ENCODE data around the gene DAB1. TPM values are rescaled to one million over a fixed set of nuclear protein-coding genes. Genes with fewer than 3 reads are reported as not detected.

Gene DAB1
- total RNA-seq, 1 donor from 2014 or later: 1.9 TPM

- TF ChIP-seq, protein P1, sequence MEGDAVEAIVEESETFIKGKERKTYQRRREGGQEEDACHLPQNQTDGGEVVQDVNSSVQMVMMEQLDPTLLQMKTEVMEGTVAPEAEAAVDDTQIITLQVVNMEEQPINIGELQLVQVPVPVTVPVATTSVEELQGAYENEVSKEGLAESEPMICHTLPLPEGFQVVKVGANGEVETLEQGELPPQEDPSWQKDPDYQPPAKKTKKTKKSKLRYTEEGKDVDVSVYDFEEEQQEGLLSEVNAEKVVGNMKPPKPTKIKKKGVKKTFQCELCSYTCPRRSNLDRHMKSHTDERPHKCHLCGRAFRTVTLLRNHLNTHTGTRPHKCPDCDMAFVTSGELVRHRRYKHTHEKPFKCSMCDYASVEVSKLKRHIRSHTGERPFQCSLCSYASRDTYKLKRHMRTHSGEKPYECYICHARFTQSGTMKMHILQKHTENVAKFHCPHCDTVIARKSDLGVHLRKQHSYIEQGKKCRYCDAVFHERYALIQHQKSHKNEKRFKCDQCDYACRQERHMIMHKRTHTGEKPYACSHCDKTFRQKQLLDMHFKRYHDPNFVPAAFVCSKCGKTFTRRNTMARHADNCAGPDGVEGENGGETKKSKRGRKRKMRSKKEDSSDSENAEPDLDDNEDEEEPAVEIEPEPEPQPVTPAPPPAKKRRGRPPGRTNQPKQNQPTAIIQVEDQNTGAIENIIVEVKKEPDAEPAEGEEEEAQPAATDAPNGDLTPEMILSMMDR (IDR thresholded peaks at IDR 0.05; ENCODE audit: unreplicated experiment): no peak
- H3K27ac Mint-ChIP-seq: no peak overlapping the region
- no peak for DNase-seq (ENCODE audit: low spot score in 2 of 2, unreplicated experiment in 2 of 2)
- no peak overlapping the region for H3K4me3 Mint-ChIP-seq
- H3K9me3 Mint-ChIP-seq: peaks cover 26% of the 10 kb centered on the region
- H3K4me1 Mint-ChIP-seq: peaks cover 10% of the 10 kb centered on the region
- no peaks in the 10 kb centered on the region for H3K36me3 Mint-ChIP-seq
- peaks cover 33% of the 10 kb centered on the region for H3K27me3 Mint-ChIP-seq (ENCODE audit: low read depth)
These were observed 265.8 kb downstream of the DAB1 start for GRCh38 chr1:57157818-57158603.

DNA sequence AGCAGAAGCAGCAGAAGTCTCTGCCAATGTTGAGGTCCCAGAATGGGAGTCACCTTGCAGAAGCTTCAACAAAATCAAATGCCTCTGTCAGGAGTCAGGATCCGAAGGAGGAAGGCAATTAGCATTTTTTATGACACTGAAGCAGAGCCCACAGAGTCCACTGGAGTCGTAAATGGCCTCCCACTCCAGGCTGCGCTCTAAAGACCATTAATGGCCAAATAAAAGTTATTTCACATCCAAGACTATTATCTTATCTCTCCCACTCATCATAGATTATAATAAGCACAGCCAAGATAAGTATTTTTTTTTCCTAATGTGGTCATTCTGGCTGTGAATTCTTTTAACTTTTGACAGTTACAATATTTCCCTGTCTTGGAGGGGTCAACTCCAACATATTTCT, 267.0 kb downstream of the DAB1 start:
- no peaks in the 10 kb centered on the region for H3K36me3 Mint-ChIP-seq
- no peak overlapping the region for H3K4me3 Mint-ChIP-seq
- TF ChIP-seq, protein P1 (IDR thresholded peaks at IDR 0.05; ENCODE audit: unreplicated experiment): no peak
- H3K27me3 Mint-ChIP-seq (ENCODE audit: low read depth): peaks cover 35% of the 10 kb centered on the region
- no peak for DNase-seq (ENCODE audit: low spot score in 2 of 2, unreplicated experiment in 2 of 2)
- peaks cover 26% of the 10 kb centered on the region for H3K9me3 Mint-ChIP-seq
- peaks cover 5% of the 10 kb centered on the region for H3K4me1 Mint-ChIP-seq
- H3K27ac Mint-ChIP-seq: no peak overlapping the region

GRCh38 chr1:57146100-57146499, 277.8 kb downstream of the DAB1 start:
- TF ChIP-seq, protein P1 (IDR thresholded peaks at IDR 0.05; ENCODE audit: unreplicated experiment): no peak
- Mint-ChIP-seq H3K4me3 (no peak overlapping the region), H3K36me3 (no peaks in the 10 kb centered on the region), H3K27ac (no peak overlapping the region), H3K27me3 (ENCODE audit: low read depth) (peaks cover 16% of the 10 kb centered on the region), H3K9me3 (no peaks in the 10 kb centered on the region), H3K4me1 (no peaks in the 10 kb centered on the region)
- DNase-seq (ENCODE audit: low spot score in 2 of 2, unreplicated experiment in 2 of 2): no peak

- H3K27me3 Mint-ChIP-seq (ENCODE audit: low read depth): peaks cover 15% of the 10 kb centered on the region
- no peak for DNase-seq (ENCODE audit: low spot score in 2 of 2, unreplicated experiment in 2 of 2)
- TF ChIP-seq, protein P1 (IDR thresholded peaks at IDR 0.05; ENCODE audit: unreplicated experiment): no peak
- H3K4me1 Mint-ChIP-seq: no peaks in the 10 kb centered on the region
- H3K4me3 Mint-ChIP-seq: no peak overlapping the region
- no peak overlapping the region for H3K27ac Mint-ChIP-seq
- no peaks in the 10 kb centered on the region for H3K36me3 Mint-ChIP-seq
- no peaks in the 10 kb centered on the region for H3K9me3 Mint-ChIP-seq
These were observed 280.9 kb downstream of the DAB1 start for GRCh38 chr1:57142999-57143398.

DNA sequence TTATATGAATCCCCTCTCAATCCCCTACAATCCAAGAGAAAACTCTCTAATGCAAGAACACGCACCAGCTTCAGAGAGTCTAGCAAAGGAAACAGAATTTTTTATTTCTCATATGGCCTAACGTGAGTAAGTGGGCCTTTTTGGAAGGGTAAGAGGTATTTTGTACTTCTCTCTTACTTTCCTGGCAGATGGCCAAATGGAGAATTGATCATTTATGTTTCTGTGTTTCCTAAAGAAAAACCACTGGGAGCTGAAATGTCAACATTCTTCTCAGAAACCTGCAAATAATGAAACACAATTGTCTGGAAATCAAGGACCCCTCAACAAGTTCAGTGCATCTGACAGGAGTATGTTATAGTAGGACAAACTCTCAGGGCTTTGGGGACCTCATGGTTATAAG, 281.7 kb downstream of the DAB1 start:
- no peaks in the 10 kb centered on the region for H3K36me3 Mint-ChIP-seq
- no peak overlapping the region for H3K27ac Mint-ChIP-seq
- peaks cover 19% of the 10 kb centered on the region for H3K27me3 Mint-ChIP-seq (ENCODE audit: low read depth)
- no peak overlapping the region for H3K4me3 Mint-ChIP-seq
- no peaks in the 10 kb centered on the region for H3K4me1 Mint-ChIP-seq
- TF ChIP-seq, protein P1 (IDR thresholded peaks at IDR 0.05; ENCODE audit: unreplicated experiment): no peak
- H3K9me3 Mint-ChIP-seq: no peaks in the 10 kb centered on the region
- DNase-seq (ENCODE audit: low spot score in 2 of 2, unreplicated experiment in 2 of 2): no peak
